22Rv1 (cell line): Measurements from ENCODE around the gene B3GAT3.
A peak's percentile ranks its signal among the peaks of the same experiment; 100 is the strongest.
"Not testable (repeated sequence)": the region's sequence is repeated elsewhere in the genome, so short reads cannot be mapped to it uniquely, and the experiment has no call there.

Experiments used
- H3K27ac ChIP-seq: fragments of 450-650 bp; 2 replicates; pipeline ENCODE4 v1.5.1; 2017
- ZFX ChIP-seq: fragments of 450-650 bp; IDR thresholded peaks from 2 replicates; pipeline ENCODE4 v1.6.1; 2017; ENCODE audit warnings: antibody characterized with exemption, borderline replicate concordance
- TF ChIP-seq, protein P1 (sequence below): fragments of 450-650 bp; IDR thresholded peaks from 2 replicates; pipeline ENCODE4 v1.5.1; 2017; ENCODE audit warnings: mild to moderate bottlenecking

B3GAT3 gene

DNA sequence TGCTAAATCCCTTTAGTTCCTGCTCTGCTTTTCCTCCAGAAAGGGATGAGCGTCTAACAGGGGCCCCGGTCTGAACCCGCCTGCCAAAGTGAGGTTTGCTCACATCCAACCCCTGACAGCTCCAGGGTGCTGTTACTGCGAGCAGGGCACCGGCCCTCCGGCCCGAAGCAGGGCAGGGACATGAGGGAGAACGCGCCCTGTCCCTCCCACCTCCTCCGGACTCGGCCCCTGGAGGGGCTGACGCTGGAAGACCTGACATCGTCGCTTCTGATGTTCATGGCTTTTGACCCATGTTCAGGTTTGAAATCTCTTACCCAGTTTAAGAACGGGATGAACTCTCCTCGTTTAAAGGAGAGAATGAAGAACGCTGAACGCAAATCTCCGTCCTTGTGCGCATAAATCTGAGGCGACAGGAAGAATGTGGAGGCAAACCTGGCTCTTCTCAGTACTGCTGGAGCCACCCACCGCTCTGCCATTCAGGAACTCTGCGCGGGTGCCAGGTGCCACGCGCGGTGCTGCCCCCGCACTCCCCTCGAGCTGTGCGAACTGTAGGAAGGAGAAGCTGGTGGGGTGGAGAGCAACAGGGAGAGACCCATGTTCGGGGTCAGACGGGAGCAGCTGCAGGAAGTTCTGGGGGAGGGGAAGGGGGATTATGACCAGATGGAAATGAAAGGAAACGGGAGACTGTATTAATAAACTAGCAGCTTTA lies 47.3 kb downstream of the B3GAT3 start:
- TF ChIP-seq, protein P1, sequence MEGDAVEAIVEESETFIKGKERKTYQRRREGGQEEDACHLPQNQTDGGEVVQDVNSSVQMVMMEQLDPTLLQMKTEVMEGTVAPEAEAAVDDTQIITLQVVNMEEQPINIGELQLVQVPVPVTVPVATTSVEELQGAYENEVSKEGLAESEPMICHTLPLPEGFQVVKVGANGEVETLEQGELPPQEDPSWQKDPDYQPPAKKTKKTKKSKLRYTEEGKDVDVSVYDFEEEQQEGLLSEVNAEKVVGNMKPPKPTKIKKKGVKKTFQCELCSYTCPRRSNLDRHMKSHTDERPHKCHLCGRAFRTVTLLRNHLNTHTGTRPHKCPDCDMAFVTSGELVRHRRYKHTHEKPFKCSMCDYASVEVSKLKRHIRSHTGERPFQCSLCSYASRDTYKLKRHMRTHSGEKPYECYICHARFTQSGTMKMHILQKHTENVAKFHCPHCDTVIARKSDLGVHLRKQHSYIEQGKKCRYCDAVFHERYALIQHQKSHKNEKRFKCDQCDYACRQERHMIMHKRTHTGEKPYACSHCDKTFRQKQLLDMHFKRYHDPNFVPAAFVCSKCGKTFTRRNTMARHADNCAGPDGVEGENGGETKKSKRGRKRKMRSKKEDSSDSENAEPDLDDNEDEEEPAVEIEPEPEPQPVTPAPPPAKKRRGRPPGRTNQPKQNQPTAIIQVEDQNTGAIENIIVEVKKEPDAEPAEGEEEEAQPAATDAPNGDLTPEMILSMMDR = no peak
- no peak for TF ChIP-seq ZFX
- peak overlapping the region; percentile 79 for H3K27ac ChIP-seq

DNA sequence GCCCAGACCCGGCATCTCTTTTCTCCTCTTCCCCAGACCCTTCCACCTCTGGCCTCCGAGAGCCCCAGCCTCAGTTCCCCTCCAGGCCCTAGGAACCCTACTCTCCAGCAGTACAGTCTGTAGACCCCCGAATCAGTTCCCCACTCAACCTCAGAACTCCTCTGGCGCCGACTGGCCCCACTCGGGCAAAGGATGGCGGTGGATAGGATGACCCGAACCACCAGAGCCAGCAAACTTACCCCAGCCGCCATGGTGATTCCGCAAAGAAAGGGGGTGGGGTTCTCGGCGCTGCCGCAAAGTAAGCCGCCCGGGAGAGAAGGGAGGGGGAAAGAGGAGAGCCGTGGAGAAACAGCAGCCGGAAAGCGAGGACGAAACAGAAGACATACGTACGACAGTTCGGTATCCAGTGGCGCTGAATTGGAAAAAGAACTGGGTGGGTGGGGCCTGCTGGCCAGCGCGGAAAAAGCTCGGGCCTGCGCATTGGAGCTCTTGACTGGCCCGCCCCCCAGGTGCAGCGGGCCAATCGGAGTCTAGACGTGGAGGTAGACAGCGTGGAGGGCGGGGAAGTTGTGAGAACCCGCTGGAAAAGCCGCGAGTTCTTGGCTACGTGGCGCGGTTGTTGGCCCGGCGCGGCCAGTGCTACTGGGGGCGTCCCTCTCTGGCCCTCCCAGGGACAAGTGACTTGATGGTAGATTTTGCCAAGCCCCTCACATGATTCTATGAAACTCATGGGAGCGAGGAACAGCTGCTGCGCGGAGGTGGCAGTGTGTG lies 48.0 kb downstream of the B3GAT3 start, which contains the start of gene EEF1G:
TSS of gene EEF1G (minus strand) at position 300 of the 771 bp plus-strand sequence. CDS start at position 251, 49 bp downstream.
- no peak for TF ChIP-seq ZFX
- TF ChIP-seq, protein P1 = no peak
- H3K27ac ChIP-seq = peak within 1 kb of the TSS; percentile 79

DNA sequence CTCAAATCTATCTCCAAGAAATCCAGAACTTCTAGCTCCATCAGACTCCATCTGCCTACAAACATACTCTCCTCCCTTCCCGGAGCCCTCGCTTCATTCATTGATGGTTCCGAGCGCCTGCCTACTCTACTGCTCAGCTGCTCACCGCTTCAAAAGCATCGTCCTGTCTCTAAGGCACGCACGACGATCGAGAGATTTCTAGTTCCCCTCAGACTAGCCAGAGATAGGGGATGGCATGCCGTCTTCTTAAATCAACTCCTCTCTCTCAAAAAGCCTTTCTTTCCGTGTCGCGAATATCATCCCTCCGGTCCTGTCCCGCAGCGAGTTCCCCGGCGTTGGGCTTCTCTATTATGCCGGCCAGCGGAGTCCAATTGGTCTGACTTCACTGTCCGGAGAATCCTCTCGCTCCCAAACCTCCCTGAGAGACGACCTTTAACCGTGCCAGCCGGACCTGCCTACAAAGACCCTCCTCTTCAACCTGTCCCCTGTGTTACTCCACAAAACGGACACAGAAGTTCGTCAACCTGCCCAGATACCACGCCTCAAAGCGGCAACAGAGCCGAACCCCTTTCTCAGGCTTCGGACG lies 48.7 kb downstream of the B3GAT3 start:
- TF ChIP-seq, protein P1 = no peak
- TF ChIP-seq ZFX = no peak
- peak overlapping the region; percentile 79 for H3K27ac ChIP-seq

DNA sequence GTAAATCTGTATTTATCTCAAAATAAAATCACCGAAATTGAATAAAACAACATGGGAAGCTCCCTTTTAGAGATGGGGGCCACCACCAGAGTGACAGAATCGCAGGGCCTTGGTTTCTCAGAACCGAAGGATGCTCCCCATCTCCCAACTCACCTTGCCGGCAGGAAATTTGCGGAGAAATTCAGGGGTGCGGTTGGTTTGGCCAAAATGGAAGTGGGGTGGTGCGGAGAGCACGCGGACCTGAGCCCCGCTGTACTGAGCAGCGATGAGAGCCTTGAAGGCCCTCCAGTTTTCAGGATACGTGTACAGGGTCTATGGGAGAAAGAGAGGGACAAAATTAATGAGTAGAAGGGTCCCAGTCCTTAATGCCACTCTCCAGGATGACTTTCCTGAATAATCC lies 49.4 kb downstream of the B3GAT3 start:
- H3K27ac ChIP-seq = peak overlapping the region; percentile 79
- no peak for TF ChIP-seq ZFX
- TF ChIP-seq, protein P1 = no peak

DNA sequence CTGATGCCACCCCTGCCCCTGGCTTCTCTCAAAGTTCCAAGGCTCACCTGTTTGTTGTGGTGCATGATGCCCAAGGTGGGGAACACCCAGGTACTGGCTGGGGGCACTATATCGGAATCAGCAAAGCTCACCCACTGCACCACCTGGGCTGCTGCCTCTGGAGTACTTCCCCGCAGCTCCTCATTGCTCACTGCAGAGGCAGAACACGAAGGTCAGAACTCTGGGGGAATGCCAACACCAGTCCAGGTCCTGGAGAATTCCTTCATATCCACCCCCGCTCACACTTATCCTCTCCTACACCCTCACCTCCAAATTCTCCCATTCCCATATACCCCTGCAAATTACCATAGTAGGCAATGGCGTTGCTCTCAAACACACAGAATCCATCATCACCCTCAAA lies 50.3 kb downstream of the B3GAT3 start:
- H3K27ac ChIP-seq = 0 out of 2 replicates have a peak overlapping the region, but pooled peaks have one; percentile 79

DNA sequence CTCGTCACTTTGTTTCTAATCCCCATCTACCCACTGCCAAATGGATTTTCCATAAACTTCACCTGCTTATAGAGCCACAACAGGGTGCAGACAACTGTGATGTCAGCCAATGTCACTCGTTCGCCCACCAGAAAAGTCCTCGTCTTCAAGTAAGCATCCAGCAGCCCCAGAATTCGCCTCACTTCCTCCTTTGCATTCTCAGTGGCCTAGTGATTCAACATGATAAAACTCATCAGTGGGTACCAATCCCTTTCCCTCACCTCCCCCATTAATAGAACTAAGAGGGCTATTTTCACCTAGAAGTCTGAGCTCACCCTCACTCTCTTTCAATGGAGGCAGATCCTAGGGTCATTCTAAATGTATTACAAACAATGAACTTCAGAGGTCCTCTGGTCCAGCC lies 50.9 kb downstream of the B3GAT3 start:
- not testable (repeated sequence) for H3K27ac ChIP-seq

DNA sequence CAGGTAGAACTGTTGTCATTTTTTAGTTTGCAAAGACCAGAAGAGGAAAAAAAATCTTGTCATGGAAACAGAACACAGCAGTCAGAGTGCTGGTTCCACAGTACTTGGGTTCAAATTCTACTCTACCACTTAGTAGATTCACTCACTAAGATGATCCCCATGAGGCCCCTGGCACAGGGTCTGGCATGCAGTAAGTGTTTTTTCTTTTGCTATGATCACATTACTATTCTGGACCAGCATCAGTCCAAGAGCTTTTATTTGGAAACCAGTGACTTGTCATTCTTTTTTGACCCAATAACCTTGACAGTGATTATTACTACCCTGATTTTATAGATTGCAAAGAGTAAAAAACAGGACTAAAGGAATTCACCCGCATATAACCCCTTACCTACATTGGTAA lies 52.2 kb downstream of the B3GAT3 start:
- no peak for TF ChIP-seq ZFX
- TF ChIP-seq, protein P1 = no peak
- H3K27ac ChIP-seq = peak overlapping the region; percentile 4; the same call in 1 of the 2 replicates
